ENCODE data around the gene CHAC2.
"Not testable (repeated sequence)": the region's sequence is repeated elsewhere in the genome, so short reads cannot be mapped to it uniquely, and the experiment has no call there.

Gene CHAC2

GRCh38 chr2:53767405-53768241 lies at the start of gene CHAC2:
TSS of gene CHAC2 (plus strand) at chr2:53767804. CDS start at chr2:53767887, 83 bp downstream.
- peak; percentile 87 for DNase-seq

- DNase-seq: not testable (repeated sequence)
Measured at GRCh38 chr2:53720944-53721343, 46.7 kb upstream of the CHAC2 start.

- DNase-seq: no peak
Measured at GRCh38 chr2:53724536-53724935, 43.1 kb upstream of the CHAC2 start.

- DNase-seq: no peak
Measured at GRCh38 chr2:53725662-53726061, 41.9 kb upstream of the CHAC2 start.

- no peak for DNase-seq
Measured at GRCh38 chr2:53727921-53728320, 39.7 kb upstream of the CHAC2 start.

GRCh38 chr2:53729143-53729762 lies 38.4 kb upstream of the CHAC2 start:
- DNase-seq: no peak

GRCh38 chr2:53737091-53737490 lies 30.5 kb upstream of the CHAC2 start:
- no peak for DNase-seq

GRCh38 chr2:53739032-53739431 lies 28.6 kb upstream of the CHAC2 start:
- DNase-seq: no peak

- DNase-seq: no peak
Measured at GRCh38 chr2:53740170-53740569, 27.4 kb upstream of the CHAC2 start.

GRCh38 chr2:53744395-53745065 lies 23.1 kb upstream of the CHAC2 start:
- no peak for DNase-seq

GRCh38 chr2:53750041-53750768 lies 17.4 kb upstream of the CHAC2 start:
- DNase-seq: no peak

- DNase-seq: no peak
Measured at GRCh38 chr2:53751728-53752127, 15.9 kb upstream of the CHAC2 start.

GRCh38 chr2:53752385-53752784 lies 15.2 kb upstream of the CHAC2 start:
- DNase-seq: no peak

GRCh38 chr2:53753041-53753440 lies 14.6 kb upstream of the CHAC2 start:
- no peak for DNase-seq

- no peak for DNase-seq
Measured at GRCh38 chr2:53755121-53755520, 12.5 kb upstream of the CHAC2 start.

- no peak for DNase-seq
Measured at GRCh38 chr2:53756644-53757043, 11.0 kb upstream of the CHAC2 start.

- not testable (repeated sequence) for DNase-seq
Measured at GRCh38 chr2:53757206-53757605, 10.4 kb upstream of the CHAC2 start.

GRCh38 chr2:53765767-53766166 lies 1.8 kb upstream of the CHAC2 start:
- DNase-seq: no peak

GRCh38 chr2:53768242-53768542 lies 588 bp downstream of the CHAC2 start:
- no peak for DNase-seq

- no peak for DNase-seq
Measured at GRCh38 chr2:53769318-53769945, 1.8 kb downstream of the CHAC2 start.

GRCh38 chr2:53770264-53770663 lies 2.7 kb downstream of the CHAC2 start:
- no peak for DNase-seq

- no peak for DNase-seq
Measured at GRCh38 chr2:53777134-53777533, 9.5 kb downstream of the CHAC2 start.

Measured in CD4-positive, alpha-beta T cell treated with Interleukin-17A for 4 hours (primary cell).